H7 (cell line): Measurements from ENCODE around the gene BCL2L14. TPM values are rescaled to one million over a fixed set of nuclear protein-coding genes. Genes with fewer than 3 reads are reported as not detected.
A peak's percentile ranks its signal among the peaks of the same experiment; 100 is the strongest.

Experiments used
- DNase-seq: peaks from one replicate; pipeline ENCODE4 v3.0.0; 2012
- H3K27me3 ChIP-seq: 2 replicates; pipeline ENCODE4 v1.6.0; 2011; ENCODE audit warnings: mild to moderate bottlenecking, low read length; ENCODE audit not compliant: control insufficient read depth, insufficient read depth
- H3K36me3 ChIP-seq: replicated peaks from 2 replicates; pipeline ENCODE4 v1.5.1; 2011; ENCODE audit warnings: low read length; ENCODE audit not compliant: control insufficient read depth, insufficient read depth
- H3K4me3 ChIP-seq: 2 replicates; pipeline ENCODE4 v1.5.1; 2011; ENCODE audit warnings: low read depth, mild to moderate bottlenecking, control low read depth, low read length, moderate library complexity; ENCODE audit not compliant: insufficient read depth
- total RNA-seq: library from RNA; depleted of rRNA; stranded (reverse); fragments of >200 nt; shearing (Covaris generic); gene quantifications from 2 replicates; pipeline ENCODE4 v1.2.3, GENCODE V29; 2014; rRNA removed

Gene BCL2L14, protein sequence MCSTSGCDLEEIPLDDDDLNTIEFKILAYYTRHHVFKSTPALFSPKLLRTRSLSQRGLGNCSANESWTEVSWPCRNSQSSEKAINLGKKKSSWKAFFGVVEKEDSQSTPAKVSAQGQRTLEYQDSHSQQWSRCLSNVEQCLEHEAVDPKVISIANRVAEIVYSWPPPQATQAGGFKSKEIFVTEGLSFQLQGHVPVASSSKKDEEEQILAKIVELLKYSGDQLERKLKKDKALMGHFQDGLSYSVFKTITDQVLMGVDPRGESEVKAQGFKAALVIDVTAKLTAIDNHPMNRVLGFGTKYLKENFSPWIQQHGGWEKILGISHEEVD
- total RNA-seq, result 0.33 and 1.9 TPM in 2 replicates

DNA sequence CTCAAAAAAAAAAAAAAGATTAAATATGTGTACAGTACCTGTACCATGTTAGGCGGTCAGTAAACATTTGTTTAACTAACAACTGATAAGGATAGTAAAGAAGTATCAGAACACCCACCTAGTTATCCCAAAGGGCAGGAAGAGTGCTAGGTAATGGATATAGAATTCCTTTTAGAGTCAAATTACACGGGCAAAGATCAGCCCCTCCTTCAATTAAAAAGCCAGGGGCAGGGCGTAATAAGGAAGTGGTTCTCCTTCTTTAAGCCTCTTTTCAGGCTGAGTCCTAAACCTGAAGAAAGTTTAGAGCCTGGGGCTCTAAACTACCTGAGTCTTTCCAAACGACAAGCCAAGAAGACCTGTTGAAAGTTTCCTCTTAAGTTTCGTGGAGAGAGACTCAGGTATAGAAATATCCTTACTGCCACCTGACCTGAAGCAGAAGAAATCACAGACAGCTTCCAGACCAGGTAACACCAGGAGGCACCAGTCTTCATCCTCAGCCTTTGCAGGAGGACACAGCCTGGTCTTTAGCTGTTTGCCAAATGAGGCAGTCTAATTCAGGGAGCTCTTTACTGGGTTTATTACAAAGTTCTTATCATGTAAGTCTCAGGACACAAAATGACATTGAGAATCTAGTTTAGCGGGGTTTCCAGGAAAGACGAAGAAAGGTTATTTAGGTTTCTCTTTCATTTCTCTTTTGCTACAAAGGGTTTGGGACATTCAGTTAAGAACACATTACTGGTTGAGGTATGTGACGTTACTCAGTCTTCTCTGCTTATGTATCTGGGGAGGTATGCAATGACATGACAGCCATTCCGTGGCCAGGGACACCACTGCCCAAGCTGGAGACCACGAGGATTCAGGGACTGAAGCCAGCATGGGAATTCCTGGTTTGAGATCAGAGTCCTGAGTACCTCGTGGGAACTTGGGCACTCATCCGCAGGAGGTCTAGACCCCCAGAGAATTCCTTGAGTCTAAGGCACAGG, at the start of gene BCL2L14:
Gene BCL2L14 (plus strand): TSS at position 266 of the 983 bp plus-strand sequence. CDS start 8,367 bp downstream, outside the sequence.
- no peaks in the 10 kb centered on the region for H3K36me3 ChIP-seq
- no peak within 1 kb of the TSS for H3K4me3 ChIP-seq
- peak; percentile 49 for DNase-seq
- H3K27me3 ChIP-seq, result no peaks in the 10 kb centered on the region

GRCh38 chr12:12022306-12022936, 48.3 kb upstream of the BCL2L14 start:
- Histone ChIP-seq H3K4me3 (no peak overlapping the region), H3K36me3 (no peaks in the 10 kb centered on the region), H3K27me3 (no peaks in the 10 kb centered on the region)
- DNase-seq, result no peak

DNA sequence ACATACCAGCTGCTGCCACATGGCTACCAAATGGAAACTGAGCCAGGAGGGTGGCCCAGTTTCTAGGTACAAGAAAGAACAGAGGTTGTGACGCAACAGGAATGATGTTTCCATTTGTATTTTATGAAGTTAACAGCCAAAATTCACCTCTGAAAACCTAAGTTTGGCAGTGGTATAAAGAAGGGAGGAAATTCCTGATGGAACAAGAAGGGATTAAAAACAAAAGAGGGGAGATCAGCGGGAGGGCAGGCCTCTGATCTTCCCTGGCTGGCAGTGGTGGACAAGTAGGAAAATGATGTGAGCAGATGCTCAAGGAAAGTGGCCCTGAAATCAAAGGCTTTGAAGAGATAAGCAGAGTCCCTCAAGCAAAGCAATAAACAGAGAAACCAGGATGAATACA, 47.3 kb upstream of the BCL2L14 start:
- Histone ChIP-seq H3K27me3 (no peaks in the 10 kb centered on the region), H3K36me3 (no peaks in the 10 kb centered on the region), H3K4me3 (no peak overlapping the region)
- DNase-seq, result no peak

- Histone ChIP-seq H3K27me3 (no peaks in the 10 kb centered on the region), H3K4me3 (no peak overlapping the region), H3K36me3 (no peaks in the 10 kb centered on the region)
- DNase-seq, result no peak
These were observed 45.6 kb upstream of the BCL2L14 start for GRCh38 chr12:12024911-12025682.

GRCh38 chr12:12025799-12026386, 44.8 kb upstream of the BCL2L14 start:
- no peaks in the 10 kb centered on the region for H3K36me3 ChIP-seq
- DNase-seq, result no peak
- no peaks in the 10 kb centered on the region for H3K27me3 ChIP-seq
- no peak overlapping the region for H3K4me3 ChIP-seq

DNA sequence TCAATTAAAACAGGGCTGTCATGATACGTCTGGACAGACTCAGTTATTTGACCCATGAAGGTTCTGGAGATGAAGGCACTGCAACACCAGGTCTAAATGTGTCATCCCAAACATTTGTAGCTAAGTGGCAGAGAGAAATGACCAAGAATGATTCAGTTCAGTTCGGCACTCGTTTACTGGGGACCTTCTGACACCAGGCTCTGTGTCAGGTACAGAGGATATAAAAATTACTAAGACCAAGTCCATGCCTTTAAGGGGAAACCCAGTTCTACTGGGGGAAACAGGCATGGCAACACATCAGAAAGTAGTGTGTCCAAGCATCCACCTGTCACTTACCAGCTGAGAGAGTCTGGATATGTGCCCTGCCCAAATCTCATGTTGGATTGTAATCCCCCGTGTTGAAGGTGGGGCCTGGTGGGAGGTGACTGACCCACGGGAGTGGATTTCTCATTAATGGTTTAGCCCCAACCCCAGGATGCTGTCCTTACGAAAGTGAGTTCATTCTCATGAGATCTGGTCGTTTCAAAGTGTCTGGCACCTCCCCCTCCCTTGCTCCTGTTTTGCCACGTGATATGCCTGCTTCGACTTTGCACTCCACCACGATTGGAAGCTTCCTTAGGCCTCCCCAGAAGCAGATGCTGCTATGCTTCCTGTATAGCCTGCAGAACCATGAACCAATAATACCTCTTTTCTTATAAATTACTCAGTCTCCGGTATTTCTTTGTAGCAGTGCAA, 41.9 kb upstream of the BCL2L14 start:
- Histone ChIP-seq H3K4me3 (no peak overlapping the region), H3K36me3 (no peaks in the 10 kb centered on the region), H3K27me3 (no peaks in the 10 kb centered on the region)
- DNase-seq, result no peak

DNA sequence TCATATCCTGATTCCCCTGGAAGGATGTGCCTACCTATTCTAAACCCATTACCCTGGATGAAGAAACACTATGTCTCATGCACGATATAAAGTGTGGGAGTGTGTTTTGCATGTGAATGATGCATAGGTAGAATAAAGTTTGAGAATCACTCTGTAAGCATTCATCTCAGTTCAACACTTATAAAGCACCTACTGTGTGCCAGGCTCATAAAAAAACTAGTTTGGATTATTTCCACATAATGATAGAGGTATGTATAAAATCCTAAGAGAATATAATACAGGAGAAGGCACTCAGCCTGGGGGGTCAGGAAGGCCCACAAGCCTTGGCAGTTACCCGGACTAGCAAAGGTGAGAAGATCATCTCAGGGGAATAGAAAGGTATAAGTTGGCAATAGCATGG, 41.1 kb upstream of the BCL2L14 start:
- Histone ChIP-seq H3K4me3 (no peak overlapping the region), H3K27me3 (no peaks in the 10 kb centered on the region), H3K36me3 (no peaks in the 10 kb centered on the region)
- DNase-seq, result no peak

DNA sequence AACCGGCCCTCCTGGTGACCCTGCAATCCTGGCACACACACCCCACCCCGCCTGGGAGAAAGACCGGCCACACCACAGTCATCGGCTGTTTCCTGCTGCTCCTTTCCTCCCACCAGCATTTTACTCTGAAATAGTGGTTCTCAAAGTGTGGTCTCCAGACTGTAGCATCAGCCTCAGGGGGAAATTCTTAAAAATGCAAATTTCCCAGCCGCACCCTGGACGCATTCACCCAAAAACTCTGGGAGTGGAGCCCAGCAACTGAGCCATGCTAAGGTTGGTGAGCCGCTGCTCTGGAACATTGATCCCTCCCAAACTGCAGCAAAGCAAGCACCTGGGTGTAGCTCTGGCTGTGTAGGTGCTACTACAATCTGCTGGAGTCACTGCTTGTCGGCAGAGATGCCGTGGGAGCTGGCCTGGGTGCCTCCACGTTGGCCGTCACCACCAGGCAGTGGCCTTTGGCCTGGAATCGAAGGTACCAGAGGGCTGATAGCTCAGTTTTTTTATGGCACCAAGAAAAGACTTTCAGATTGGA, 38.4 kb upstream of the BCL2L14 start:
- Histone ChIP-seq H3K4me3 (no peak overlapping the region), H3K36me3 (no peaks in the 10 kb centered on the region), H3K27me3 (no peaks in the 10 kb centered on the region)
- no peak for DNase-seq

- Histone ChIP-seq H3K27me3 (no peaks in the 10 kb centered on the region), H3K36me3 (no peaks in the 10 kb centered on the region), H3K4me3 (peak overlapping the region; percentile 2; the same call in 1 of the 2 replicates)
- peak; percentile 68 for DNase-seq
These were observed 37.6 kb upstream of the BCL2L14 start for GRCh38 chr12:12032851-12033797.

DNA sequence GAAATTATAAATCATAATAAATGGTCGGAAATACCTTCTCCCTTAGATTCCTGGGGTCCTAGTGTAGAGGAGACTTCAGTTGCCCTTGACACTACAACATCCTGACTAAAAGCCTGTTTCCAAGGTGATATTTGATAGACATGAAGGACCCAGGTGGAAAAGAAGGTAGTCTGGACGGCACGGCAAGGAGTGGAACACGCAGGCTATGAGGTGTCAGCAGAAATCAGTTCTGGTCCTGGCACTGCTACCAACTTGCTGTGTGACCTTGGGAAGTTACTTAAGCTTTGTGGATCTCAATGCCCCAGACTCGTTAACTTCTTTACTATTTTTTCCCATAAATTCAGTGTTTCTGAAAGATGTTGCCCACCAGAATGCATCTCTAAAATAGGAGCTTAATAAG, 36.9 kb upstream of the BCL2L14 start:
- DNase-seq, result no peak
- no peak overlapping the region for H3K4me3 ChIP-seq
- H3K27me3 ChIP-seq, result no peaks in the 10 kb centered on the region
- H3K36me3 ChIP-seq, result no peaks in the 10 kb centered on the region

- H3K36me3 ChIP-seq, result no peaks in the 10 kb centered on the region
- no peak for DNase-seq
These were observed 36.4 kb upstream of the BCL2L14 start for GRCh38 chr12:12034344-12034743.

GRCh38 chr12:12035229-12035628, 35.5 kb upstream of the BCL2L14 start:
- Histone ChIP-seq H3K4me3 (no peak overlapping the region), H3K27me3 (no peaks in the 10 kb centered on the region), H3K36me3 (no peaks in the 10 kb centered on the region)
- no peak for DNase-seq

More at GRCh38 chr12:12034344-12034743, 36.4 kb upstream of the BCL2L14 start:
- Histone ChIP-seq H3K4me3 (no peak overlapping the region), H3K27me3 (no peaks in the 10 kb centered on the region)
